GM12878 (cell line): ENCODE data around the gene CEP170B. TPM values are rescaled to one million over a fixed set of nuclear protein-coding genes. Genes with fewer than 3 reads are reported as not detected.
"Not testable (repeated sequence)": the region's sequence is repeated elsewhere in the genome, so short reads cannot be mapped to it uniquely, and the experiment has no call there.

Source experiments
- ATAC-seq: fragments of 200-7000 bp; cut with Tn5 transposase; 3 replicates; pipeline ENCODE4 v1.9.1; 2020; ENCODE audit warnings: mild to moderate bottlenecking, moderate library complexity
- BruUV-seq: library from RNA; stranded (reverse); fragments of 400-500 nt; replicated peaks from 2 replicates; lab custom pipeline; 2021; lab: Mats Ljungman, UMichigan
- CTCF ChIA-PET: fragments of 300-600 bp; sonication (Branson Sonifier 250); formaldehyde crosslinking; extraction: SDS; loops from one replicate; lab custom pipeline; 2021; ENCODE audit warnings: inconsistent platforms; lab: Yijun Ruan, JAX
- POLR2A ChIA-PET: fragments of 350-600 bp; formaldehyde crosslinking; extraction: SDS; loops from one replicate; lab custom pipeline; 2021; ENCODE audit warnings: inconsistent platforms; lab: Charles Lee
- RAD21 ChIA-PET: fragments of 300-600 bp; sonication (Branson Sonifier 250); formaldehyde crosslinking; loops from one replicate; lab custom pipeline; 2023; ENCODE audit warnings: antibody characterized with exemption; ENCODE audit not compliant: unreplicated experiment; lab: Charles Lee
- SMC1A ChIA-PET: fragments of 300-600 bp; sonication (Branson Sonifier 250); formaldehyde crosslinking; loops from one replicate; lab custom pipeline; 2023; ENCODE audit not compliant: unreplicated experiment, uncharacterized antibody; lab: Charles Lee
- DNase-seq: peaks from one replicate; pipeline ENCODE4 v3.0.0-alpha.2; 2011; ENCODE audit warnings: low read depth, low spot score
- FAIRE-seq: peaks from 3 replicates; lab custom pipeline; 2011; peaks lifted over from hg19 to GRCh38; lab: Jason Lieb, UNC
- H2AFZ ChIP-seq: 2 replicates; pipeline ENCODE4 v1.6.0; 2011; ENCODE audit warnings: low read depth, low read length, control low read depth; ENCODE audit not compliant: control insufficient read depth
- H3K27ac ChIP-seq: 2 replicates; pipeline ENCODE4 v1.5.1; 2011; ENCODE audit warnings: control low read depth; ENCODE audit not compliant: control insufficient read depth, insufficient read depth
- H3K27me3 ChIP-seq, 2 experiments: replicated peaks in 1 of 2; 2 replicates each; pipeline versions ENCODE4 v1.6.0 to v1.6.1; 2011; ENCODE audit warnings: low read length in 1 of 2; ENCODE audit not compliant: control insufficient read depth in 2 of 2, insufficient read depth in 2 of 2
- H3K36me3 ChIP-seq, 2 experiments: 2 replicates each; pipeline ENCODE4 v1.5.1; 2011; ENCODE audit warnings: low read length in 1 of 2; ENCODE audit not compliant: control insufficient read depth in 2 of 2, insufficient read depth in 2 of 2
- H3K4me1 ChIP-seq: 2 replicates; pipeline ENCODE4 v1.6.1; 2011; ENCODE audit warnings: mild to moderate bottlenecking, low read length, moderate library complexity, mixed read lengths; ENCODE audit not compliant: control insufficient read depth, insufficient read depth
- H3K4me2 ChIP-seq: 2 replicates; pipeline ENCODE4 v1.6.0; 2011; ENCODE audit warnings: control low read depth; ENCODE audit not compliant: control insufficient read depth, insufficient read depth
- H3K4me3 ChIP-seq: fragments of 200-600 bp; sonication (generic); 2 replicates; pipeline ENCODE4 v1.5.1; 2016
- H3K79me2 ChIP-seq: 2 replicates; pipeline ENCODE4 v1.6.0; 2011; ENCODE audit warnings: low read length; ENCODE audit not compliant: control insufficient read depth, insufficient read depth
- H3K9ac ChIP-seq: 2 replicates; pipeline ENCODE4 v1.8.0; 2011; ENCODE audit warnings: low read length, control low read depth, mixed read lengths; ENCODE audit not compliant: control insufficient read depth, insufficient read depth
- H3K9me3 ChIP-seq: replicated peaks from 3 replicates; pipeline ENCODE4 v1.5.1; 2011; ENCODE audit warnings: mild to moderate bottlenecking, low read length; ENCODE audit not compliant: control insufficient read depth, insufficient read depth
- H4K20me1 ChIP-seq: 2 replicates; pipeline ENCODE4 v1.6.0; 2011; ENCODE audit not compliant: control insufficient read depth, insufficient read depth
- KAT2A ChIP-seq: conservative IDR thresholded peaks from 2 replicates; pipeline ENCODE4 v1.6.1; 2011; ENCODE audit warnings: low read depth, low read length; ENCODE audit not compliant: control insufficient read depth
- ZBED1 ChIP-seq: IDR thresholded peaks from 2 replicates; pipeline ENCODE4 v1.6.1; 2016; ENCODE audit warnings: borderline replicate concordance
- WGBS: methylation state at CpG from one replicate; pipeline ENCODE4 v1.1.6; 2016; ENCODE audit warnings: low lambda C conversion rate; ENCODE audit not compliant: insufficient replicate concordance, insufficient coverage; ENCODE audit errors: missing lambda C conversion rate; 5-methylcytosine and 5-hydroxymethylcytosine counted together
- in situ Hi-C: fragments of 300-500 bp; cut with MboI; formaldehyde crosslinking; loops from 9 replicates; pipeline ENCODE4 v1.14.3; 2018; ENCODE audit warnings: mixed read lengths
- intact Hi-C: fragments of 100-400 bp; cut with micrococcal nuclease; formaldehyde crosslinking; loops from one replicate; pipeline ENCODE4 v1.14.2; 2022; ENCODE audit not compliant: unreplicated experiment
- polyA plus RNA-seq, 11 experiments: library from polyadenylated mRNA; depleted of rRNA in 4 of 11; unstranded in 6 of 11; stranded (reverse) in 5 of 11; fragments of >200 nt; fragmentation: Nextera tagmentation in 4 of 11; fragmentation: Illumina TruSeq in 1 of 11; extraction: Ambion mirVana in 4 of 11; extraction: Trizol in 1 of 11; gene quantifications; 1 replicate in 1 of 11; 2 replicates in 10 of 11; pipeline versions ENCODE4 v1.2.1 to v1.2.3, GENCODE V29; 2011 to 2016; ENCODE audit warnings: inconsistent platforms in 2 of 11, missing spikeins in 2 of 11, low read depth in 1 of 11
- total RNA-seq, 4 experiments: library from RNA; depleted of rRNA in 3 of 4; stranded (reverse); fragments of >200 nt in 3 of 4; fragmentation: Illumina TruSeq in 1 of 4; extraction: Trizol in 1 of 4; gene quantifications; 2 replicates each; pipeline versions ENCODE4 v1.2.1 to v1.2.3, GENCODE V29; 2013 to 2021

Gene CEP170B
- total and polyA plus RNA-seq, 10 of the 15 experiments (the other 5 are each of a cell fraction or from before 2014, with no cell fraction given) = 0.01 to 0.44 (median 0.05) TPM; not detected in 4

GRCh38 chr14:104857931-104858330 lies 7.1 kb upstream of the CEP170B start:
- in situ Hi-C loops, POLR2A ChIA-PET, H2AFZ ChIP-seq, SMC1A ChIA-PET, RAD21 ChIA-PET, H4K20me1 ChIP-seq, H3K36me3 ChIP-seq, H3K4me1 ChIP-seq, H3K9ac ChIP-seq, FAIRE-seq, H3K27me3 ChIP-seq, ATAC-seq, H3K4me3 ChIP-seq, DNase-seq, intact Hi-C loops, H3K27ac ChIP-seq, H3K79me2 ChIP-seq, BruUV-seq, H3K4me2 ChIP-seq, H3K9me3 ChIP-seq: not testable (repeated sequence)
- CTCF ChIA-PET = interaction anchor here (0.6 kb wide), 1 partner anchor 189 kb away, joined by 3 read pairs; no protein-coding TSS in a partner anchor
- 67% methylated on average over 6 of the region's 6 CpGs for WGBS

GRCh38 chr14:104858811-104859426 lies 6.1 kb upstream of the CEP170B start:
- SMC1A ChIA-PET = no interaction called here
- no peak for ATAC-seq
- RAD21 ChIA-PET = no interaction called here
- Histone ChIP-seq H3K36me3 (no peaks in the 10 kb centered on the region), H3K79me2 (no peaks in the 10 kb centered on the region), H4K20me1 (no peaks in the 10 kb centered on the region), H3K27me3 (peaks cover 1% of the 10 kb centered on the region in 2 experiments; a peak in 3 of 4 replicates), H3K27ac (no peak overlapping the region), H3K4me1 (no peaks in the 10 kb centered on the region), H3K4me2 (no peak overlapping the region), H3K9ac (no peak overlapping the region), H3K4me3 (no peak overlapping the region), H3K9me3 (no peaks in the 10 kb centered on the region), H2AFZ (no peak overlapping the region)
- no peak for DNase-seq
- TF ChIP-seq KAT2A = no peak
- no peak for TF ChIP-seq ZBED1
- in situ Hi-C loops = no loop called here
- intact Hi-C loops = no loop called here
- BruUV-seq = no TSS peak
- CTCF ChIA-PET = no interaction called here
- POLR2A ChIA-PET = no interaction called here
- FAIRE-seq = no peak
- 79% methylated on average over 7 of the region's 8 CpGs for WGBS
